ENCODE results near the gene PTPRD.

GRCh38 chr9:10403283-10403682, 209.5 kb downstream of the PTPRD start:
- no peak for TF ChIP-seq POLR2A (IDR thresholded peaks at IDR 0.05)
- no peak for TF ChIP-seq CTCF (IDR thresholded peaks at IDR 0.05)
- no peak for TF ChIP-seq POLR2AphosphoS5 (IDR thresholded peaks at IDR 0.05)
